ENCODE results near the gene NYAP2. TPM values are rescaled to one million over a fixed set of nuclear protein-coding genes. Genes with fewer than 3 reads are reported as not detected.

NYAP2 gene
- total and polyA plus RNA-seq, 12 donors = 0.04 TPM; not detected in 11

DNA sequence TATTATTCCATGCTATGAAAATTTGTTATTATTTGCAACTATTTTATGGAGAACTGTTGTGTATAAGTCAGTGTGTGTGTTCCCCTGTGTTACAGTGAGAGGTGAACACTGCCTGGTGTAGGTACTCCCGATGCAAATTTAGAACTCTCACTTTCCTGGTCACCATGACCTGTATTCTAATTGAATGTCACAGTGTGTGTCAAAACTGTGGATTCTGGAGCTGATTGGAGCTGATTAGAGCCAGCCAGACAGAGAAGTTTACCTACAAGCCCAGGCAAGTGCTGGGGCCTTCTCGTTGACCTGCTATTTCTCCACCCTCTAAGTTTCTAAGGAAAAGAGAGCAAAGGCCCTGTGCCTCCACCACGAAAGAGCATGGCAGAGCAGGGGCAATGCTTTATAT is 216.0 kb downstream of the NYAP2 start:
- Histone ChIP-seq H3K27me3 (no peaks in the 10 kb centered on the region), H3K4me1 (no peaks in the 10 kb centered on the region), H3K4me3 (no peak overlapping the region), H3K36me3 (no peaks in the 10 kb centered on the region), H3K27ac (no peak overlapping the region), H3K9me3 (no peaks in the 10 kb centered on the region)
- no peak for DNase-seq
- 55 to 63% methylated on average over 3 of the region's 3 CpGs for WGBS, 2 donors
- no peak for TF ChIP-seq CTCF (IDR thresholded peaks at IDR 0.05)
- intact Hi-C loops (cut with DNase I) = no loop called here
- ATAC-seq = no peak

GRCh38 chr2:225616372-225616771 is 216.9 kb downstream of the NYAP2 start:
- Histone ChIP-seq H3K4me1 (no peaks in the 10 kb centered on the region), H3K9me3 (no peaks in the 10 kb centered on the region), H3K36me3 (no peaks in the 10 kb centered on the region), H3K27me3 (no peaks in the 10 kb centered on the region), H3K4me3 (no peak overlapping the region), H3K27ac (no peak overlapping the region)
- ATAC-seq (no peak), DNase-seq (no peak)
- 78 to 79% methylated on average over 4 of the region's 4 CpGs for WGBS, 2 donors
- TF ChIP-seq CTCF (IDR thresholded peaks at IDR 0.05) = no peak
- intact Hi-C loops (cut with DNase I) = no loop called here

DNA sequence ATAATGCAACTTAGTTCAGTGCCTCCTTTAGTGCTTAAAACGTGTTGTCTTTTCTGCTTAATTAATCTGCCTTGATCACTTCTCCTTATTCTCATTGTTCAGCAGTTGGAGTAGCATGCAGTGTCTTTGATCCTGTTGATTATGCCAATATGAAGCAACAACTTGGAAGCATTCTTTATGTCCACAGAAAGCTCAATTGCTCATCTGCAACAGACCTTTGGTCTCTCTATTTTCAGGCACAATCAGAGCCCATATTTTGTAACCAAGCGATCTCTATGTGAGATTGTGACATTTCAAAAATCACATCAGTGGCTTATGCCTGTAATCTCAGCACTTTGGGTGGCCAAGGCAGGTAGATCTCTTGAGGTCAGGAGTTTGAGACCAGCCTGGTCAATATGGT is 217.3 kb downstream of the NYAP2 start:
- Histone ChIP-seq H3K9me3 (no peaks in the 10 kb centered on the region), H3K36me3 (no peaks in the 10 kb centered on the region), H3K27ac (no peak overlapping the region), H3K4me1 (no peaks in the 10 kb centered on the region), H3K4me3 (no peak overlapping the region), H3K27me3 (no peaks in the 10 kb centered on the region)
- 58 to 79% methylated on average over 2 of the region's 2 CpGs for WGBS, 2 donors
- ATAC-seq = no peak
- intact Hi-C loops (cut with DNase I) = no loop called here
- TF ChIP-seq CTCF (IDR thresholded peaks at IDR 0.05) = no peak
- DNase-seq = no peak

DNA sequence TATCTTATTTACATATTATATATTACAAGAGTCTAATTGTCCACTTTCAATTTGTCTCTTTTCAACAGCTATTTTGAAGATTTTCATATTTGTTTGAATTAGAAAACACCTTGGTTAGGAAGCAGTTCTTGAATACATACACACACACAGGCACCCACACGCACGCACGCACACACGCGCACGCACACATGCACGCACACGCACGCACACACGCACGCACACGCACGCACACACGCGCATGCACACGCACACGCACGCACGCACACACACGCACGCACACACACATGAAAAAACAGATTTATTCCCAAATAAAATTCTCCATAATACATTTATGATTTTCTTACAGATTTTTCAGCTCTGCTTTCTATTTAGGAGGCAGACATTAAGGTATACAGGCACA is 220.7 kb downstream of the NYAP2 start:
- ATAC-seq = no peak
- H3K27me3 ChIP-seq = peaks cover 0 to 4% (median 0%) of the 10 kb centered on the region in 7 donors
- no peak overlapping the region for H3K27ac ChIP-seq
- TF ChIP-seq CTCF (IDR thresholded peaks at IDR 0.05) = no peak
- no peak overlapping the region for H3K4me3 ChIP-seq
- H3K36me3 ChIP-seq = no peaks in the 10 kb centered on the region
- no peak for DNase-seq
- H3K9me3 ChIP-seq = no peaks in the 10 kb centered on the region
- intact Hi-C loops (cut with DNase I) = no loop called here
- WGBS, 2 donors = 85% methylated on average over 21 of the region's 21 CpGs
- no peaks in the 10 kb centered on the region for H3K4me1 ChIP-seq

All from heart right ventricle (tissue), 16 donors.